Activated CD8-positive, alpha-beta memory T cell treated with anti-CD3 and anti-CD28 coated beads, Interleukin-2, amount 50 U/mL, for 1 hour (primary cell): Measurements from ENCODE around the gene ADSL.

Source experiments
- DNase-seq: peaks from one replicate; pipeline ENCODE4 v3.0.0-alpha.2; 2020; ENCODE audit errors: extremely low read depth

Gene ADSL

GRCh38 chr22:40326905-40327735 is 19.2 kb upstream of the ADSL start:
- DNase-seq = no peak

GRCh38 chr22:40328546-40329456 is 17.5 kb upstream of the ADSL start:
- no peak for DNase-seq

- no peak for DNase-seq
Observed at GRCh38 chr22:40329466-40329865, 16.8 kb upstream of the ADSL start.

GRCh38 chr22:40330086-40330485 is 16.2 kb upstream of the ADSL start:
- no peak for DNase-seq

DNA sequence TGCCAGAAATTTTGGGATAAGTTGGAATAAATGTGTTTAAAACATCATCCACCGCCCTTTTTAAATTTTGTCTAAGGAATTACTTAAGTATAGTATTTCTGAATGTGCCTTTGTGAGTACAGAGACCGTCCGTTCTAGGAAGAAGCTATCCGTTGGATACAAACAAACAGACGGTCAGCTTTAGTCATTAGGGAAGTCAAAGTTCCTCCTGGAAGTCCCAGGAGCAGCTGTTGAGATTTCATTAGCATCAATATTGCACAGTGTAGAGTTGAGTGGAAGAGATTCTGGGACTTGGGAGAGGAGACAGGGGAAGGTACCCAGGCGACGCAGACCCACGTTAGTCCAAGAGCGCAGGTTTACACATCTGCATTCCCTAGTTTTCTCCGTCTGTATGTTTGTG is 15.7 kb upstream of the ADSL start:
- DNase-seq = no peak

DNA sequence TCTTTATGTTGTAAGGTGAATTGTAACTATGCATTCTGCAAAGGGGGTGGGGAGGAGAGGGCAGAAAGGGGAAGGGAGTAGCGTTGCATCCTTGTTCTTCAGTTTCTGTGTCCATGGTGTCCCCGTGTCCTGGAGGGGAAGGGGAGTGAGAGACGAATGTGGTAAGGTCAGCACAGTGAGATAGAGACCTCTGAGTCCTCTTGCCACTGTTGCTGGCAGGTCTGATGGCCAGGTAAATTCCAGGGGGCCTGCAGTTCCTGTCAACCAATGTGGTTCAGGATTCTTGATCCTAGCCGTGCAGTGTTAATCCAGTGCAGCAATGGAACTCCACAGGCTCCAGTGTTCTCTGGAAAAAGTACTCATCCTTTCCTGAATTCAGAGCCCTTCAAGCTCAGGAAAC is 14.6 kb upstream of the ADSL start:
- no peak for DNase-seq

DNA sequence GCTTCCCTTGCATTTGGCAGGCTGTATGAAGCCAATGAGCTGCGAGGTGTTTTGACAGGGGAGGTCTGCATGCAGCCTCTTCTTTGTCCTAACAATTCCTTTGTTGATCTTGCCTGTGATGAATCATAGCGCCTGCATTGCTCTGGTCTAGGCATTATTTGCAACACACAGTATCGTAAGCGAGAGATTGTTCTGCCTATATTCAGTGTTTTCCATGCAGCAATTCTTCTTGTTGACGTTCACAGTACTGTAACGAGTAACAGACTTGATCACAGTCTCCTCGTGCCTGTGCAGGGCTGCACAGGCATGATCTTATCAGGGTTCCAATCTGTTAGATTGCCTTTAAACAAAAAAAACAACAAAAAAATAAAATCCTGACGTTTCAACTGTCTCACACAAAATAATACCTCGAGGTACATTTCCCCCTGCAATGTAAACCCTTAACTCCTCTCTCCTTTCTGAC is 13.9 kb upstream of the ADSL start:
- no peak for DNase-seq

DNA sequence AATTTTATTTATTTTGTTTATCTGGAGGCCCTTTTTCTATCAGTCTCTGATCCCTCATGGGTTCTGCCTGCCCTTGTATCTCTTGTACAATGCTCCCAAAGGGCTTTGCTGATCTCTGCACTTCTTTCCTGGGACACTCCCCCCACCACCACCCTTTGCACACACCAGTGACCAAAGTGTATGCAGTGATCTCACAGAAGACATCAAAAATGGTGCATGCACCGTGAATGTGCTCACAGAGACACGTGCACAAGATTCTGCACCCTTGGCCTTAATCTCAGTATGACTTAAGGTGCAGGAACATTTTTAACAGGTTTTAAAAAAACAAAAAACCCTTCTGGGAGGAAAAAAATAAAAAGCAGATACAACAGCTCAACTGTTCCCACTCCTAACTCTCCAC is 12.2 kb upstream of the ADSL start:
- no peak for DNase-seq

- DNase-seq = no peak
Observed at GRCh38 chr22:40334899-40335298, 11.4 kb upstream of the ADSL start.

GRCh38 chr22:40335358-40335757 is 10.9 kb upstream of the ADSL start:
- DNase-seq = no peak

DNA sequence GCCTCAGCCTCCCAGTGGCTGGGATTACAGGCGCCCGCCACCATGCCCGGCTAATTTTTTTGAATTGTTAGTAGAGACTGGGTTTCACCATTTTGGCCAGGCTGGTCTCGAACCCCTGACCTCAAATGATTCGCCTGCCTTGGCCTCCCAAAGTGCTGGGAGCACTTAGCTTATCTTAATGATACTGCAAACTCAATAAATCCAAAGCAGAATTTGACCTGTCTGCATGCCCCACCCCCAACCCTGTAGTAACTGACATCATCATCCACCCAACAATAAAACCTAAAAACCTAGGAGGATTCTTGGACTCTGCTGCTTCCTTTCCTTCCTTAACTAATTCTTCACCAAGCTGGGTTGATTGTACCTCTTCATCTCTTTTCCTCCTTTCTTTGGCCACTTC is 6.3 kb upstream of the ADSL start:
- DNase-seq = no peak

DNA sequence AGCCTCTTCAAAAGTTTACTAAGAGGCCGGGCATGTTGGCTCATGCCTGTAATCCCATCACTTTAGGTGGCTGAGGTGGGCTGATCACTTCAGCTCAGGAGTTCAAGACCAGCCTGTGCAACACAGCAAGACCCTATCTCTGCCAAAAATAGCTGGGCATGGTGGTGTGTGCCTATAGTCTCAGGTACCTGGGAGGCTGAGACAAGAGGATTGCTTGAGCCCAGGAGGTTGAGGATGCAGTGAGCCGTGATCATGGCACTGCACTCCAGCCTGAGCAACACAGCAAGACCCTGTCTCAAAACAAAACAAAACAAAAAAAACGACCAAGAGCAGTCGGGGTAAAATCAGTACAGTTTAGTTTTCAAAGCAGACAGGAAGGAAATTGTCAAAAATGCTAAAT is 4.7 kb upstream of the ADSL start:
- no peak for DNase-seq

DNA sequence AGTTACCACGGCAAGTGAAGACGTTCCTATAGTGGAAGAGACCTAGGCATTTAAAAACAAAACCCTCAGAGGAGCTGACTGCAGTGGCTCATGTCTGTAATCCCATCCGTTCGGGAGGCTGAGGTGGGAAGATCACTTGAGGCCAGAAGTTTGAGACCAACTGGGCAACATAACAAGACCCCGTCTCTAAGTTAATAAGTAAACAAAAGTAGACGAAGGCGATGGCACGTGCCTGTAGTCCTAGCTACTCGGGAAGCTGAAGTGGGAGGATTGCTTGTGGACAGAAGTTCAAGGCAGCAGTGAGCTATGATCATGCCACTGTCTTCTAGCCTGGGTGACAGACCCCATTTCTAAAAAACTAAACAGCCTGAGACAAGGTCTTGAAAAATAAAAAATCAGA is 3.8 kb upstream of the ADSL start:
- no peak for DNase-seq

- DNase-seq = no peak
Observed at GRCh38 chr22:40345271-40345670, 1.0 kb upstream of the ADSL start.

DNA sequence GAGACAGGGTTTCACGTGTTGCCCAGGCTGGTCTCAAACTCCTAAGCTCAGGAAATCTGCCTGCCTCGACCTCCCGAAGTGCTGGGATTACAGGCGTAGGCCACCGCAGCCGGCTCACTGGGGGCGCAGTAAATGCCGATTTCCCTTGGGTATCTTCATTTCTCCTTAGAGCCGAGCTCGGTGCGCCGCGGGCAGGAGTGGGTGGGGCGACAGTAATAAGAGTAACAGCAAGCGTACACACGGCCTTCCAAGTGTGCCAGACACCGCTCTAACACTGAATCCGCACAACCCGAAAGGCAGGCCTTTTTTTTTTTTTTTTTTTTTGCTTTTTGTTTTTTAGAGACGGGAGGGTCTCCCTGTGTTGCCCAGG is 500 bp upstream of the ADSL start:
- DNase-seq = no peak

- no peak for DNase-seq
Observed at GRCh38 chr22:40347300-40347699, 1.0 kb downstream of the ADSL start.

DNA sequence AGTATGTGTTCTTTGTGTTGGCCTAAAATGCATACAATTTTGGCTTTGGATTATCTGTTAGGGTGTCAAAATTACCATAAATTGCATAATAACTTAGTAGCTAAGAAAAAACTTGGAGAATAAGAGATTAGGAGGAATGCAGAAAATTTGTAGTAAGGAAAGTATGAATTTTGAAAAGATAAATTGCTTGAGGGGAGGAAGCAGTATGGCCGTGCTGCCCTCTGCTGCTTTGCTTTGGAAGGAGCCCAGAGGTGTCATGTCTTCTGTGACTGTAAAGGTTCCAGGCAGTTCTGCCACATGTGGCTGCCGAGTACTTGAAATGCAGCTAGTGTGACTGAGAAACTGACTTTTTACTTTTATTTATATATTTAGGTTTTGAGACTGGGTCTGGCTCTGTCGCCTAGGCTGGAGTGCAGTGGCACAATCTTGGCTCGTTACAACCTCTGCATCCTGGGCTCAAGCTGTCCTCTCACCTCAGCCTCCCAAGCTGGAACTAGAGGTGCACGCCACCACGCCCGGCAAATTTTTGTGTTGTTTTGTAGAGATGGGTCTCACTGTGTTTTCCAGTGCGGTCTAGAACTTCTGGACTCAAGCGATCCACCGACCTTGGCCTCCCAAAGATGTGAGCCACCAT is 1.8 kb downstream of the ADSL start:
- DNase-seq = no peak

- no peak for DNase-seq
Observed at GRCh38 chr22:40352763-40353162, 6.5 kb downstream of the ADSL start.

GRCh38 chr22:40361100-40361499 is 14.8 kb downstream of the ADSL start:
- DNase-seq = no peak

DNA sequence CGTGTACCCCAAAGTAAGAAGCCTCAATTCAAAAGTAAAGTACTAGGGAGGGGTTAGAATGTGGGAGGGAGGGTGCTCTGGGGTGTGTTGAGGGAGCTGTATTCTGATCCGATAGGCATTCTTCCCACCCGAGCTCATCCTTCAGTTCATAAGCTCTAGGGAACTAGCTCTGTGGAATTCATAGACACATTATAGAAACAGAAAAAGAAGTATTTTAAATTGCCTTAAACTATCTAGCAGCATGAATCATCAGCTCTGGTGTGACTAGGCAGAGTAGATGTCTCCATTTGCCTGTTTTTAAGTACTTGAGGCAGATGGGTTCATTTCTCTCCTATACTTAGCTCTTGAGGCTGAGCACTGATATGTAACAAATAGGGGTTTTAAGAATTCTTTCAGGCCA is 16.8 kb downstream of the ADSL start:
- no peak for DNase-seq

DNA sequence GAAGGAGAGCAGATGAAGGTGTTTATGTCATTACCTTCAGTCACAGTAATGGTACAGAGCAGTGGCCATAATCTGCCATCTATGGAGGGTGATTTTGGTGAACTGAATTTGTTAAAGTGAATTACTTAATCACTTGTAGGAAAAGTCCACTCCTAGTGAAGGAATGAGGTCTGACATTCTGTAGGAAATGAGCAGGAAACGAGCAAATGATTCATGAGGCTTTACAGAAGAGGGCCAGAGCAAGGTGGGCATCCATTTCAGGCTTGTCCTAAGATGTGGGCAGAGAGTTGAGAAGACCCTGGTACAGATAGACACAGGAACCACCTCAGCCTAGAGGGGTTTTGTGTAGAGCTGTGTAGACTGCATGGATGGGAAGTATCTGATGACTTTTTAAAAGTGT is 18.1 kb downstream of the ADSL start:
- no peak for DNase-seq

GRCh38 chr22:40366068-40366467 is 19.8 kb downstream of the ADSL start:
- DNase-seq = no peak

DNA sequence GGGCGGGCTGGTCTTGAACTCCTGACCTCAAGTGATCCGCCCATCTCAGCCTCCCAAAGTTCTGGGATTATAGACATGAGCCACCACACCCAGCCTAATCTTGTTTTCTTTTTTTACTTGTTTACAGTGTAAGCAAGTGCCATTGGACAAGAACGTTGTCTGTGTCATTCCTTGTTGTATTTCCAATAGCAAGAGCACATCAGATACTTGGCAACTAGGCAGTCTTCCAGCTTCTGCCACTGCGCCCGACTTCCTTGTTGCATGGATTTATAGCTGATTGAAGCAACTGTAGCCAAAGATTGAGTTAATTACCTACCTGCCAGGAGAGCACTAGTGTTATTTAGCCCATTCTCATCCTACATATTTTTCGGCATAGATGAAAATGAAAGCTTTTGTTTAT is 21.0 kb downstream of the ADSL start:
- DNase-seq = no peak
